Measurements from ENCODE around the gene OR2T27. TPM values are rescaled to one million over a fixed set of nuclear protein-coding genes. Genes with fewer than 3 reads are reported as not detected.
"Not testable (repeated sequence)": the region's sequence is repeated elsewhere in the genome, so short reads cannot be mapped to it uniquely, and the experiment has no call there.

The OR2T27 gene, protein sequence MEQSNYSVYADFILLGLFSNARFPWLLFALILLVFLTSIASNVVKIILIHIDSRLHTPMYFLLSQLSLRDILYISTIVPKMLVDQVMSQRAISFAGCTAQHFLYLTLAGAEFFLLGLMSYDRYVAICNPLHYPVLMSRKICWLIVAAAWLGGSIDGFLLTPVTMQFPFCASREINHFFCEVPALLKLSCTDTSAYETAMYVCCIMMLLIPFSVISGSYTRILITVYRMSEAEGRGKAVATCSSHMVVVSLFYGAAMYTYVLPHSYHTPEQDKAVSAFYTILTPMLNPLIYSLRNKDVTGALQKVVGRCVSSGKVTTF
- not detected for total RNA-seq

DNA sequence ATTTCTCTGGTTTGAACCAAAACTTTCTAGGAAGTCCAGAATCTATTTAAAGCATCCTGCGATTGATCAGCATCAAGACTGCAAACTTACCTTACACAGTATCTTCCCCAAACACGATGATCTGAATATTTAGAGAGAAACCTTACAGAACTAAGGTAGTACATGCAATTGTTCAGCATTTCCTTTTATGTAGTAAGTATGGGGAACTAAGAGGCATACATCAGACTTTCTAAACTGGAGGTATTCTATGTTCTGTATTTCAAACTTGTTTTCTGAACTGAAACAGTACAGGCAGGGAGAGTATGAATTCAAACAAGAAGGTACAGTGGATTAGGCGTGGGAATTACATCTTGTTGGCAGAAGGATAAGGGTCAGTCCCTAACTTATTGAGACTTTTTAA is at the start of gene OR2T27:
Gene OR2T27, minus strand, starts transcription at position 175 of the 400 bp plus-strand sequence. CDS start 4,644 bp downstream, outside the sequence.
- H3K36me3 ChIP-seq; intact Hi-C loops (cut with DNase I); H3K4me3 ChIP-seq; H3K4me1 ChIP-seq; H3K9ac ChIP-seq (ENCODE audit: low read depth in 2 of 2, low read length in 2 of 2); DNase-seq; H3K9me3 ChIP-seq; H3K27me3 ChIP-seq; H3K27ac ChIP-seq: not testable (repeated sequence)

DNA sequence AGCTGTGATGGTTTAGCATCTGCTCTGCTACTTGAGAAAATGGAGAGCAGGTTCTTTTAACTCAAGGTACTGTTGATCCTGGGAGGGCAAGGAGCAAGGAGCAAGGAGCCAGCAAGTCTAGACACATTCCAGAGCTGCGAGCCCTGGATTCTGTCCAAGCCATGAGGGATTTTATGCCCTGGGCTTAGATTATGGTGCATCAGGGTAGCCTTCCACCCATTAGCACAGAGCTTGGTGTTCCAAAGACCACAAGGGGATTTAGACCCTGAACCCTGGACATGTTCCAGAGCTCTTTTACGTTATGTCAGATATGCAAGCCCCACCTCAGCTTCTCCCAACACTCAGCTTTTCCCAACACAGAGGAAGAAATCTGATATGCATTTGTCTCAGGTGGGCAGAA is 49.3 kb upstream of the OR2T27 start:
- no peaks in the 10 kb centered on the region for H3K27me3 ChIP-seq
- TF ChIP-seq, protein P1, sequence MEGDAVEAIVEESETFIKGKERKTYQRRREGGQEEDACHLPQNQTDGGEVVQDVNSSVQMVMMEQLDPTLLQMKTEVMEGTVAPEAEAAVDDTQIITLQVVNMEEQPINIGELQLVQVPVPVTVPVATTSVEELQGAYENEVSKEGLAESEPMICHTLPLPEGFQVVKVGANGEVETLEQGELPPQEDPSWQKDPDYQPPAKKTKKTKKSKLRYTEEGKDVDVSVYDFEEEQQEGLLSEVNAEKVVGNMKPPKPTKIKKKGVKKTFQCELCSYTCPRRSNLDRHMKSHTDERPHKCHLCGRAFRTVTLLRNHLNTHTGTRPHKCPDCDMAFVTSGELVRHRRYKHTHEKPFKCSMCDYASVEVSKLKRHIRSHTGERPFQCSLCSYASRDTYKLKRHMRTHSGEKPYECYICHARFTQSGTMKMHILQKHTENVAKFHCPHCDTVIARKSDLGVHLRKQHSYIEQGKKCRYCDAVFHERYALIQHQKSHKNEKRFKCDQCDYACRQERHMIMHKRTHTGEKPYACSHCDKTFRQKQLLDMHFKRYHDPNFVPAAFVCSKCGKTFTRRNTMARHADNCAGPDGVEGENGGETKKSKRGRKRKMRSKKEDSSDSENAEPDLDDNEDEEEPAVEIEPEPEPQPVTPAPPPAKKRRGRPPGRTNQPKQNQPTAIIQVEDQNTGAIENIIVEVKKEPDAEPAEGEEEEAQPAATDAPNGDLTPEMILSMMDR (IDR thresholded peaks at IDR 0.05) = no peak
- H3K9me3 ChIP-seq = no peaks in the 10 kb centered on the region
- H3K36me3 ChIP-seq = no peaks in the 10 kb centered on the region
- H3K4me3 ChIP-seq = no peak overlapping the region
- no peak overlapping the region for H3K27ac ChIP-seq
- intact Hi-C loops (cut with DNase I) = no loop called here
- no peak for DNase-seq
- H3K9ac ChIP-seq (ENCODE audit: low read depth in 2 of 2, low read length in 2 of 2) = no peak overlapping the region
- H3K4me1 ChIP-seq = no peaks in the 10 kb centered on the region

DNA sequence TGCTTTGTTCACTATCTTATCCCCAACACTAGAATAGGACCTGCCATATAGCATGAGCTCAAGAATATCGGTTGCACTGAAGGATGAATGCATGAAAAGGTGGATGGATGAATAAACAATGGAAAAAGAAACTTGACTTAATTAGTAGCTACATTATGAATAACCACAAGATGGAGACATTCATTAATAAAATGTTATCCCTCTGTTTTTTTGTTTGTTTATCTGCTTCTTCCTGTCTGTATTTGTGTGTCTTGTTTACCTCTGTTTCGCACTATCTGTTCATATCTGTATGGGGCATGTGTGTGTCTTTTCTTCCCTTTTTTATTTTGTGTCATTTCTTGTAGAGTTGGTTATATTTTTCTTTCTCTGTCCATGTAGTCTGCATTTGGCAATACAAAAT is 48.3 kb upstream of the OR2T27 start:
- intact Hi-C loops (cut with DNase I) = no loop called here
- no peak overlapping the region for H3K27ac ChIP-seq
- no peaks in the 10 kb centered on the region for H3K4me1 ChIP-seq
- TF ChIP-seq, protein P1 (IDR thresholded peaks at IDR 0.05) = peak; percentile 12
- H3K9me3 ChIP-seq = no peaks in the 10 kb centered on the region
- H3K36me3 ChIP-seq = no peaks in the 10 kb centered on the region
- no peaks in the 10 kb centered on the region for H3K27me3 ChIP-seq
- no peak overlapping the region for H3K4me3 ChIP-seq
- no peak for DNase-seq
- H3K9ac ChIP-seq (ENCODE audit: low read depth in 2 of 2, low read length in 2 of 2) = no peak overlapping the region

DNA sequence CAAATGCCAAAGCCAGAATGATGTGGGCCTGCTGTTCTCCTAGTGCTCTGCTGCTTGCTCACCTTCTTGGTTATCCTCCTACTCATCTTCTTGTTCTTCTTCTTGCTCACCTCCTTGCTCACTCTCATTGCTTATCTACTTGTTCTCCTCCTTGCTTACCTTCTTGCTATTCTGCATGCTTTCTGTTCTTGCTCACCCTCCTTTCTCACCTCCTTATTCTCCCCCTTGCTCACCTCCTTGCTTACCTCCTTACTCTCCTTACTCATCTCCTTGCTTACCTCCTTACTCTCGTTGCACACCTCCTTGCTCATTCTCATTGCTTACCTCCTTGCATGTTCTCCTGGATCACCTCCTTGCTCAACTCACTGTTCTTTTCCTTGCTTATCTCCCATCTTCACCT is 47.4 kb upstream of the OR2T27 start, which contains the start of gene OR14I1:
Gene OR14I1, minus strand, starts transcription at position 53 of the 400 bp plus-strand sequence.
- no peaks in the 10 kb centered on the region for H3K27me3 ChIP-seq
- TF ChIP-seq, protein P1 (IDR thresholded peaks at IDR 0.05) = no peak
- DNase-seq = no peak
- intact Hi-C loops (cut with DNase I) = no loop called here
- no peak within 1 kb of the TSS for H3K27ac ChIP-seq
- no peaks in the 10 kb centered on the region for H3K36me3 ChIP-seq
- H3K9me3 ChIP-seq = no peaks in the 10 kb centered on the region
- H3K4me1 ChIP-seq = no peaks in the 10 kb centered on the region
- H3K9ac ChIP-seq (ENCODE audit: low read depth in 2 of 2, low read length in 2 of 2) = no peak within 1 kb of the TSS
- no peak within 1 kb of the TSS for H3K4me3 ChIP-seq

DNA sequence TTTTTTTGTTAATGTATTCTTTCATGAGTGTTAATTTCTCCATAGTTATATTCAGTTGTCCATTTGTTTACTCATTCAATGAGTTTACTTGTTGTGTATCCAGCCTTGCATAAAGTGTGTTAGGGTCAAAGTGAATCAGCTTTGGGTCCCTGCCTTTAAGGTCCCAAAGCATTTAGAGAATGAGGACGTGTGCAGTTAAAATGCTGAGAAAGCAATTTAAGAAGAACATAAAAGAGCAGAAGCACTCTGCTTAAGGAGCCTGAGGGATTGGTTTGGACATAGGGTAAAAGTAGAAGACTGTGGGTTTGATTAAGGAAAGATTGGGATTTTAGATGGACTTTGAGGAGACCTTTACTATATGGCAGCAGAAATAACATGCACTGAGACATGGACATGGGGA is 43.8 kb upstream of the OR2T27 start:
- TF ChIP-seq, protein P1 (IDR thresholded peaks at IDR 0.05) = no peak
- no peaks in the 10 kb centered on the region for H3K36me3 ChIP-seq
- H3K27ac ChIP-seq = no peak overlapping the region
- no peak for DNase-seq
- no peak overlapping the region for H3K4me3 ChIP-seq
- intact Hi-C loops (cut with DNase I) = loop anchor here (2.0 kb wide), 1 partner anchor 108 kb away; no protein-coding TSS in a partner anchor
- H3K9me3 ChIP-seq = no peaks in the 10 kb centered on the region
- no peaks in the 10 kb centered on the region for H3K4me1 ChIP-seq
- no peak overlapping the region for H3K9ac ChIP-seq (ENCODE audit: low read depth in 2 of 2, low read length in 2 of 2)
- H3K27me3 ChIP-seq = no peaks in the 10 kb centered on the region

DNA sequence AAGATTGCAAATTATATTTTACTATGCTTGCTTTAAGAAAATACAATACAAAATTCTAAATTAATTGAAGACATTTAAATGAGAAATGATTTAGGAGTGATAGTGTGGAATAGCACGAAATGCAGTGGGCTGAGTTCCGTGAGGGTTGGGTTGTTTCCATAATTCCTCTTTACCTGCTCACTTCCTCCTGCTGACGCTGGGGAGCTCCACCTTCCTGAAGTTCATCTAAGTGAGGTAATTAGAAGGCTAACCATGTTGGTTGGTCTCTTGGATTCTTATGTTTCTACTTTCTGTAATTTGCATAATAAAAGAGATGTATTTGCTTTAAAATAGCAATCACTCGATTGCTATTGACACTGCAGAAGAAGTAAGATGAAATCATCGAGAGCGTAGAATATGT is 42.6 kb upstream of the OR2T27 start:
- TF ChIP-seq, protein P1 (IDR thresholded peaks at IDR 0.05) = peak; percentile 28
- H3K27me3 ChIP-seq = no peaks in the 10 kb centered on the region
- no peaks in the 10 kb centered on the region for H3K4me1 ChIP-seq
- no peaks in the 10 kb centered on the region for H3K36me3 ChIP-seq
- no peak for DNase-seq
- no peak overlapping the region for H3K9ac ChIP-seq (ENCODE audit: low read depth in 2 of 2, low read length in 2 of 2)
- no peak overlapping the region for H3K27ac ChIP-seq
- H3K9me3 ChIP-seq = no peaks in the 10 kb centered on the region
- intact Hi-C loops (cut with DNase I) = loop anchor here (2.0 kb wide), 1 partner anchor 109 kb away; no protein-coding TSS in a partner anchor
- no peak overlapping the region for H3K4me3 ChIP-seq

Measured in colonic mucosa (tissue), 4 donors.